Activated CD4-positive, CD25-positive, alpha-beta regulatory T cell treated with anti-CD3 and anti-CD28 coated beads, Interleukin-2, amount 50 U/mL, for 72 hours (primary cell): ENCODE measurements around the gene TNP1.

ENCODE experiments used
- DNase-seq: peaks from one replicate; pipeline ENCODE4 v3.0.0; 2021

Gene TNP1

DNA sequence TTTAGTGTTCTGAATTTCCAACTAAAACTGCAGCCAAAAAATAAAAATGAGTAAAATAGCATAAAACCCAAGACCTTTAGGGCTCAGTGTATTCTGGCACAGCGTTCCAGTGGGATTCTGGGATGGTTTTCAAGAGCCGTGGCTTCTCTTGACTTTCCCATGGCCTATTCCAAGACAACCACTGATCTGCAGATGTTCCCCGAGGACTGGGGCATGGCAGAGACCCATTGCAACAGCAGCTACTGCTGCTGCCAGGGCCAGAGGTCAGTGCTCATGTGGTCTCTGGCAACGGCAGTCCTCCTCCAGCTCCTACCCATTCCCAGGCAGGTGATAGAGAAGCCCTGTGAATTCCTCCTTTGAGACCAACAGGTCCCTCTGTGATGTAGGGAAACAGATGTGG, 26.8 kb downstream of the TNP1 start:
- DNase-seq, result no peak

DNA sequence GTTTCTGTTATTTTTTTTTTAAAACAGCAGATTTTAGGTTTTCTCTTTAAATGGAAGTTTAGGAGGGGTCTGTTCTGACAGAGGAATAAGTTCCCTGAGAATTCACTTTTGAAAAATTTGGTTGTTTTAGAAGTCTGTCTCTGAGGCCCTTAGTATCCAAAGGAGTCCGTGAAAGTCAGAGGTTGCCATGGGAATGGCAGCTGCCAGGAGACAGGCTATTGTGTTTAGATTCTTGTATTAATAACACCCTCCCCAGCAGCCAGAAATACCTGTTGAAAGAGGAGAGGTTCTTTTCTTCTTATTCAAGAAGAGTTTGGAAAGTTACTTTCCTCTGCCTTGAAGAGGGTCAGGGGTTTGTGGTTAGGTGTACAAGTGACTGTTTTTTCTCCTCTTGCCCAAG, 29.5 kb downstream of the TNP1 start:
- no peak for DNase-seq

- DNase-seq, result no peak
Observed at GRCh38 chr2:216829533-216829932, 30.3 kb downstream of the TNP1 start.

DNA sequence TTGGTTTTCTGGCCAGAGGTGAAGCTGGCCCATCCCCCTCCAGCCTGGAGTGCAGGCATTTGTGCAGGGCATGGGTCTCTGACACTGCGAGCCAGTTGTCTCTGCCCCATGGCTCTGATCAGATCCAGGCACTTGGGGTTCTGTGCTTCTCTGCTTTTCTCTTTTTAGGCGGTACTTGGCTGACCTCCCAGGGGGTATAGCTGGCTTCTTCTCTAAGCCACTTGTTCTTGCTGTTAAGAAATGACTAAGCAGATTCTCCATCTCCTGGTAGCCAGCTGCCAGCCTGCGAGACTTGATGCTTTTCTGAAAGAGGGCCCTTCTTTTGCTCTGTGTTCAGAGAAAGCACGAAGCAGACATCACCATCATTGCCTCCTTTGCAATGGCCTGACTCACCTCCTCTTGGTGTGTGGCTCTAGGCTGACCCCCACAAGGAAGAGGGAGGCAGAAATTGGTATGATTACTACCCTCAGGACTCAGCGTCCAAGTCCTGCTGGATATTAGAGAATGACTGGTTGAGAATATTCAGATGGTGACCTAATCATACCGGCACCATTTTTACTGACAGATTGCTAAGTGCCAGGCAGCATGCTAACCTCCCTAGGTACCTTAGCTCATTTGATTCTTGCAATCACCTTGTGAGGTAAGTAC, 32.7 kb downstream of the TNP1 start:
- DNase-seq, result no peak

- no peak for DNase-seq
Observed at GRCh38 chr2:216822470-216822869, 37.4 kb downstream of the TNP1 start.

DNA sequence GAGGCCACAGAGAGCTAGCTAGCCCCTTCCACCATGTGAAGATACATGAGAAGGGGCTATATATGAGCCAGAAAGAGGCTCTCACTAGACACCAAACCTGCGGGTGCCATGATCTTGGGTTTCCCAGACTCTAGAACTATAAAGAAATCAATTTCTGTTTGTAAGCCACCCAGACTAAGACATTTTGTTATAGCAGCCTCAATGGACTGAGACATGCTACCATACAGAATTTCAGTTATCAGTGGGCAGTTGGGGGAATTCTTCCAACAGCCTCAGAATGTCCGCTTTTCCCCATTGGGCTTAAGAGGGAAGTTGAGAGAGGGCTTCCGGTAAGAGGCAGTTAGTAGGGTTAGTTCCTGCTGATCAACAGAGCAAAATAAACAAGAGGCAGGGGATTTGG, 39.2 kb downstream of the TNP1 start:
- DNase-seq, result no peak

DNA sequence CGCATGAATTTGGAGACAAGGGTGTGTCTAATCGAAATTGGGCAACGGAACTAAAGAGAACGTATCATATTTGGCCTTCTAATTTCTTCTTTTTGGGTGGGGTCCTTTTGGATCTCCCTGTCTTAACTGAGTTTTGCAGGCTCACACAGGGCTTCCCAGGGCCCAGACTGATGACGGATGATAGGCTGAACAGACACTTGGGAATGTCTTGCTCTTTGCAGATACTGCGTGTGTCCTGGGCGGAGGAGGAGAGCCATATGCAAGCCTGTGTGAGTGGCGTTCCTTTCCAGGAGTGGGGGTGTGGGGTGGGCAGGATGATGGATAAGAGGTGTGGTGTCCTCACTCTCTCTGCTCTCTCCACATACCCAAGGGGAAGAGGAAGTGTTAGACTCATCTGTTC, 40.1 kb downstream of the TNP1 start:
- DNase-seq, result no peak

DNA sequence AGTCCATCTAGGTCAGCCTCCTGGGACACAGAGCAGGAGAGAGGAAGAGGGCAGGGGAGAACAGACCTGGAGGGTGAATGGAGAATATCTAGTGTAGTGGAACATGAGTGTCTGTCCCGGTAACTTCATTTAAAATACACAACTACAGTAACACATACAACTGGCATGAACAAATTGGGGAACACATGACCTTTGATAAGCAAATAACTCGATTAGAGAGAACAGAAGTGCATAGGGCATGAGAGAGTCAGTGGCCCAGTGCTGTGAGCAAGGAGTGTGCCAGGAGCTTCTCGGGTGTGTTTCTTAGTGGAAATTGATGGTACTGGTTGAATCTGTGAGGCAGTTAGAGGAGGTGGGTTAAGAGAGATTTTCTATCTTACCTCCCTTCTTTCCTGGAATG, 40.8 kb downstream of the TNP1 start:
- no peak for DNase-seq

DNA sequence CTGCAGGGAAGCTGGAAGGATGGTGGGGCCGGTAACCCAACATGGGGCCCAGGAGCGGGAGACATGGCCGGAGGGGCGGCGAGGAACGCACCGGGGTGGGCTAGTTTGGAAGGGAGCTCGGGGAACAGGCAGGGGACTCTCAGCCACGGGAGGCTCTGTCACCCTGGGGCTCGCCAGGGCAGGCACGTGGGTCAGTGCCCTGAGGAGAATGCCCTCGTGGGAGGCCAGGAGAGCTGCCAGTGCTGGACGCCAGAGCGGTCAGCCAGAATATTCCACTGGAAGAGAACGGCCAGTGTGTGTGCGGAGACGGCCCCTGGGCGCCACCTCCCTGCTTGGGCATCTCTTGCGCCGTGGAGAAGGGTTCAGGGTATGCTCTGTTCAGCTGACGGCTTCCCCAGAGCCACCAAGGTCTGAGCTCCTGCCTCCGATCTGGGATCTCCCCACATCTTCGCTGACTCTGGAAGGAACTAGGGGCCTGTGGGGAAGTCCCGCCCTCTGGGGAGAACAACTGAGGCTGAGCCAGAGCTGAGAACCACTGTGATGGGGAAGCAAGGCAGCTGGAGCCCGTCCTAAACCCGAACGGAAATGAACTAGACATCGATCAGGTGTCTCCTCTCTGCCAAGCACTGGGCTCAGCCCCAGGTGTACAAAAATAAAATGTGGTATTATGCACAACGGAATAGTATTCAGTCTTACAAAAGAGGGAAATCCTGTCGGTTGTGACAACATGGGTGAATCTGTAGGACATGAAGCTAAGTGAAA, 49.3 kb downstream of the TNP1 start:
- DNase-seq, result no peak
